ENCODE measurements around the gene SH3BP4.
"Not testable (repeated sequence)": the region's sequence is repeated elsewhere in the genome, so short reads cannot be mapped to it uniquely, and the experiment has no call there.

SH3BP4 gene

DNA sequence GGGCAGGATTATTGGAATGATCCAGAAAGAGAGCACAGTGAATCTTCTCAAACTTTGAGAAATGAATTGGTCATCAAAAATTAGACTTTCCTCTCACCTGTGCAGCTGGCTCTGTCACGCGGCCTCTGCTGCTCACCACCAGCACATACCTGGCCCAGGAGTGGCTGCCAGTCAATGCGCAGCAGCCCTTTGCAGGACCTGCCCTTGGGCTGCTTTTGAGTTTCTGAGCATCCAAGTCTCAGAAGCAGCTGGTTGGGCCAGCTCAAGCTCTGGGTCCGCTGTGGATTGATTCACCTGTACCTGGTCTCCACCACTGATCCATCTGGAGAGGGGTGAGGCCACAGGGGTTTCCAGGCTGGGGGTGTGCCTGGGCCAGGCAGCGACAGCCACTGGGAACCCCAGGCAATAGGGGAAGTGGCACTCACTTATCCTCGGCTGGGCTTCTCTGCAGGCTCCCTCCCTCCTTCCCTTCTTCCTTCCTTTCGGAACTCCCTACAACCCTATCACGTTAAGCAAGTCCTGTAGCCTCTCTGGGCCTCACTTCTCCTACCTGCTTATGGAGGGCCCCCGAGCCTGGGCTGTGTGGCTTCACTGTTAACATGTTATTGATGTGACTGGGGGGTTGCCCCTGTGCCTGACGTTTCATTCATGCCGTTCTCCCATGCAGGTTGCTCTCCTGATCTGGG, 48.1 kb downstream of the SH3BP4 start:
- no peak for DNase-seq

DNA sequence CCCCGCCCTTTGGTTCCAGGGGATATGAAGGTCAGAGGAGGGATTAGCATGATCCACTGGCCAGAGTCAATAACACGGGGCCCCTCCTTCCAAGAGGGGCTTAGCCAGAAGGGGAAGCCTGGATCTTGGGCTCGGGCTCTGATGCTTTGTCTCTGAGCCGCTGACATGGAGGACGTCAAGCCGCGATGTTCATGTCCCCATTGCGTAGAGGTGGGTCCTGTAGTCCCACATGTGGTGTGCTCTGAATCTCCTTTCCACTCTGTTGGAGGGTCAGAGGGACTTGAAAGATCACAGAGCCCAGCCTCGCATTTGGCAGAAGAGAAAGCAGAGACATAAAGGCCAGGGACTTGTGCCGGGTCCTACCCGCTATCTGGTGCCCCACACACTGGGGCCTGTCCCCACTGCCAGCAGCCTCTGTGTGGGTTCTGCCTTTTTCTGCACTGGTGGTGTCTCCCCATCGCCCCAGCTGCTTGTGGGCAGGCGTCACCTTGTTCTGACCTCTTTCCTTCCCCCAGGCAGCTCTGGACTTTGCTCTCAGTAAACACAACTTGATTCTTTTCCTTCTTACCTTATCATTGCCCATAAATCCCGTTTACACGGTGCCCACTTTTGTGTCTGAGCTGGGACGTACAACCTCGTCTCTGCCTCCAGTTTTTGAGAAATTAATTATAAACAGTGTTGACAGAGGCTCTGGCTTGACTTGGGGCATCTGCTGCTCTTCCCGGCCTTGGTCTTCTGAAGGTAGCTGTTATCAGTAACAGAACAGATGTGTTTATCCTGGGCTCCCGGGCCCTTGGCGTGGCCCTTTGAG, 48.8 kb downstream of the SH3BP4 start:
- DNase-seq: no peak

DNA sequence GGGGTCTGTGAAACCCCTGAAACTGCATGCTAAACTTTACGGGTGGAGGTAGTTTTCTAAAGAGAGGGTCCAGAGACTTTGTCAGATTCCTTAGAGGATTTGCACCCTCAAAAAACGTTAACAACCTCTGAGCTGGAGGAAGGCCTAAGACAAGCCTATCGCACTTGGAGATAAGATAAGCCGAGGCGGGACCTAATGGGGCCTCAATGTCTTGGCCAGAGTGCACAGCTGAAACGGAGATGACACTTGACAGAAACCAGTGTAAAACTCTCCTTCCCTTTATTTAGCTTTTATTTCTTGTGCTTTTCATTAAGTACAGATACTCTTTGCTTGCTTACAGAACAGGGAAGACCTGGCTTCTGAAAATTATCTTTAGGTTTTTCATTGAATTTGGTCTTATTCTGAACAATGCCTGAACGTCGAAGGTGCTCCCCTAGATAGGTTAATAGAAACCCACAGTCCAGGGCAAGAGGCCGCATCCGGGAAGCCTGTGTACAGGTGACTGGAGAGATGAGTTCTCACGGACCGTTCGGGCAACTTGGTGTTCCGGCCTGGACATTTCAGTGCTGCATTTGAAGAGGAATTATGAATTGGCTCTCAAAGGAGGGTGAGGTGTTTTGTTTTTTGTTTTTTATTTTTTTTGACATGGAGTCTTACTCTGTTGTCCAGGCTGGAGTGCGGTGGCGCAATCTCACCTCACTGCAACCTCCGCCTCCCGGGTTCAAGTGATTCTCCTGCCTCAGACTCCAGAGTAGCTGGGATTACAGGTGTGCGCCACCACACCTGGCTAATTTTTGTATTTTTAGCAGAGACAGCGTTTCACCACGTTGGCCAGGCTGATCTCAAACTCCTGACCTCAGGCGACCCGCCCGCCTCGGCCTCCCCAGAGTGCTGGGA, 49.7 kb downstream of the SH3BP4 start:
- DNase-seq: no peak

DNA sequence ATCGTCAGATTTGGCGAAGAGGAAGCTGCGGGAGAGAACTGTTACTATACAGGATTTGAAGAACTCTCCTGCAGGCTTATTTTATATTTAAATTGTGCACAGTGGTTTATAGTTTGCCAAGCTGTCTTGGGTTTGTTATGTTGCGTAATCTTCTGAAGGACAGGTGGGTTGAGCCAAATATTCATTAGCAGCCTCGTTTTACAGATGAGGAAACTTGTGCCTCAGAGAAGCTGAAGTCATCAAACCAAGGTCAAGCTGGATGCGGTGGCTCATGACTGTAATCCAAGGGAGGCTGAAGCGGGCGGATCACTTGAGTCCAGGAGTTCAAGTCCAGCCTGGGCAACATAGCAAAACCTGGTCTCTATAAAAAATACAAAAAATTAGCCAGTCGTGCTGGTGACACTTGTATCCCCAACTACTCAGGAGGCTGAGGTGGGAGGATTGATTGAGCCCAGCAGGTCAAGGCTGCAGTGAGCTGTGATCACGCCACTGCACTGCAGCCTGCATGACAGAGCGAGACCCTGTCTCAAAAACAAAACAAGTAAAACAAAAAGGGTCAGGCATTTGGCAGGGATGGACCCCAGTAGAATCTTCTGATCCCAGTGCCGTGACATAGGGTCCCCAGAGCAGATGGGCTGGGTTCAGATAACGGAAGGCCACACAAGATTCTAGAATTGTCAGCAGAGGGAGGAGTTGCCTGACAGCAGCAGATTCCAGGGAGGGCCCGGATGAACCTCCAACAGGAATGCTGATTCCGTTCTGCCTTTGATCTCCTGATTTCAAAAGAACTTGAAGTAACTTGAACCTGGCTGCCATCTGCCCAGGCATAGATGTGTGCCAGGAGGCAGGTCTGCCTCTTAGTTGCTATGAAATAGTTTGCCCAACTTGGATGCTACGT, 50.6 kb downstream of the SH3BP4 start:
- no peak for DNase-seq

- DNase-seq: no peak
Observed at GRCh38 chr2:235003096-235003775, 51.4 kb downstream of the SH3BP4 start.

DNA sequence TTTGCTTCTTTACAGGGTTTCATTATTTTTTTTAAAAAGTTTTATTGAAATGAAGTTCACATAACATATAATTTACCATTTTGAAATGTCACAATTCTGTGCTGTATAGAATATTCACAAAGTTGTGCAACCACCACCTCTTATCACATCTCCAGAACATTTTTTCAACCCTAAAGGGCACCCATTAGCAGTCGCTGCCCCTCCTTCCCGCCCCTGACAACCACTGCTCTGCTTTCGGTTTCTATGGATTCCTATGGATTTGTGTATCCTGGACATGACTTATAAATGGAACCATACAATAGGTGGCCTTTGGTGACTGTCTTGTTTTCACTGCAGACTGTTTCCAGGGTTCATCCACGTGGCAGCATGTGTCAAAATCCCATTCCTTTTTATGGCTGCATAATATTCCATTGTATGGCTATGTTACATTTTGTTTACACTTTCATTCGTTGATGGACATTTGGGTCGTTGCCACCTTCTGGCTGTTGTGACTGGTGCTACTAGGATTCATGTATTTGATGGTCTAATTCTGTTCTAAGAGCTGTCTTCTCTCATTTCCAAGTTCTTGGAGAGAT, 52.6 kb downstream of the SH3BP4 start:
- DNase-seq: no peak

- DNase-seq: no peak
Observed at GRCh38 chr2:235005023-235005422, 53.2 kb downstream of the SH3BP4 start.

- peak; percentile 49 for DNase-seq
Observed at GRCh38 chr2:235005603-235006259, 53.9 kb downstream of the SH3BP4 start.

GRCh38 chr2:235006461-235006860, 54.6 kb downstream of the SH3BP4 start:
- no peak for DNase-seq

DNA sequence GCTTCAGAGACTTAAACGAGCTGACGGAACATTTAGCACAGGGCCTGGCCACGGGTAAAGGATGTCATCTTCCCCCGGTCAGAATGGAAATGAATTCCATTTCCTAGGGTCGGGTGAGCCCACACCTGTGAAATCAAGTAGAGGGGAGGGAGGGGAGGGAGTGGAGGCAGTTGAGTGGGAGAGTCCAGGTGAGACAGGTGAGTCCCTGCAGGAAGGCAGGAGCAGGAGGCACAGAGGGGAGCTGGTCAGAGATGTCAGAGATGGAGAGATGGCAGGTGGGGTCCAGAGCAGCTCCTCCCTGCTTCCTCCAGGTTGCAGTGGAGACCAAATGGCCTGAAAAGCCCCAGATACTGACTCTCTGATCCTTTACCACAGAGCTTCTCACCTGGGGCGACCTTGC, 55.2 kb downstream of the SH3BP4 start:
- no peak for DNase-seq

DNA sequence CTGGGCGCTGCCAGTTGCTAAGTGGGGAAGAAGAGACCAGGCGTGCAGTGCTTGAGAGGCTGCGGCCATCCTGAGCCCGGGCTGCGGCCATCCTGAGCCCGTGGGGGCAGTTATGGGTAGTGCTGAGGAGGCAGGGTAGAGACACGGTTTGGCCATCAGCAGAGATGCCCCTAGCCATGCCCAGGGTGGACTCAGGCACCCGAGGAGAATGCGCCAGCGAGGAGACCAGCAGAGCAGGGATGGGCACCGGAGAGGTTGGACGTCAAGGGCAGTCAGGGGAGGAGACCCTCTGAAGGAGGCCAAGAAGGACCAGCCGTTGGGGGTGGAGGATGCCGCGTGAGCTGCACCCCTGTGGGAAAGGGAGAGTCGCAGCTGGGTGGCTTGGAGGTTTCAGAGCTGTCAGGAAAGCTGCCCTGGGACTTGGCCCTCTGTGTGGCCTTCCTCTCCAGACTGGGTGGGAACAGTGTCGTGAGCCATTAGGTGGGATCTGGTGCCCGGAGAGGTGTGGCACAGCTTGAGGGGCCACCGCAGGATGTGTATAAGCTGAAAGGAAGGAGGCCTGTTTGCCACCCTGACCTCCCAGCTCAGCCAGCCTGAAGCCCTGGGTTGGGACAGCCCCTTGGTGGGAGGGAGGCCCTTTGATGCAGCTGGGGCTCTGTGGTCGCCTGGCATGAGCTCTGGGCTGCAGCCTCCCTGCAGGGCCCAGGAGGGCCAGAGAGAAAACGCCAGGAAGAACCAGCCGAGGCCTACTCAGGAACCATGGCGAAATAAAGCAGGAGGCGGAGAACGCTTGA, 56.0 kb downstream of the SH3BP4 start:
- no peak for DNase-seq

DNA sequence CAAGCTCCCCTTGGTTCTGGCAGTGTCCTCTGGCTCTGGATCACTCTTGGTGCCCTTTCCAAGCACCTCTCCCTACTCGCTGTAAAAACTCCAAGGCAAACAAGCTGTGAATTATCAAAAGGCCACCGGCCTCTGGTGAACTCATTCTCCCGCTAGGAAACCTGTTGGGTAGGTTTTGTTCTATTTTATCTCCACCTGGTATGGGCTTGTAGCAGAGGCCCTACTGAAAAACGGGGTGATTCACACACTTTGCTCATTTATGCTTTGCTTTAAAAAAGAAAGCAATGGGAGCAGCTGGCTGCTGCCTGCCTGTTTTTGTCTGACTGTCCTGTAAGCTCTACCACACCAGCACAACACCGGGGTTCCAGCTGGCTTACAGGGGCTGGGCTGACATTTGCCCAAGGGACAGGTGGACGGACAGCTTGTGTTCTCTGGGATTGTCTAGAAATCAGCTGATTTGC, 56.8 kb downstream of the SH3BP4 start:
- DNase-seq: no peak

- no peak for DNase-seq
Observed at GRCh38 chr2:235009081-235009480, 57.3 kb downstream of the SH3BP4 start.

DNA sequence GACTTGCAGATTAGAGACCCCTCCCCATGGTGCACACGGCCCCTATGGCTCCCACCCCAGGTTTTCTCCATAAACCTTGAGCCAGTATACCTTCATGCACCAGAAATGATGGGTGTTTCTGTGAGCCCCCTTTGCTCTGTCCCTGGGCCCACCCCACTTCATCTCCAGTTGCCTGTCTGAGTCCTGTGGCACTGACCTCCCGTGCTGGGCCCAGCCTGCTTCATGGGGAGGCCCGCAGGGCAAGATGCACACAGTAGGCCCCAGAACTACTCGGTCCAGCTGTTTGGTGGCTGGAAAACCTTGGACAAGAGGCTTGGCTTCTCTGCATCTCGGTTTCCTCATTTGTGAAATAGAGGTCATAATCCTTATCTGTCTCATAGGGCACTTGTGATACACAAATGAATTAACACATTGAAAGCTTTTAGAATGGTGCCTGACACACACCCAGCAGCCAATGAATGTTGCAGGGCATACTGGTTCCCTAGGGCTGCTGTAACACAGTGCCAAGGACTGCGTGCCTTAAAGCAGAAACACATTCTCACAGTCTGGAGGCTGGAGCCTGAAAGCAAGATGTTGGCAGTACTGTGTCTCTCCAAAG, 58.4 kb downstream of the SH3BP4 start:
- no peak for DNase-seq

GRCh38 chr2:235011607-235011928, 59.8 kb downstream of the SH3BP4 start:
- DNase-seq: peak; percentile 41

GRCh38 chr2:235011929-235012631, 60.3 kb downstream of the SH3BP4 start:
- no peak for DNase-seq

GRCh38 chr2:235017441-235017840, 65.6 kb downstream of the SH3BP4 start:
- DNase-seq: no peak

DNA sequence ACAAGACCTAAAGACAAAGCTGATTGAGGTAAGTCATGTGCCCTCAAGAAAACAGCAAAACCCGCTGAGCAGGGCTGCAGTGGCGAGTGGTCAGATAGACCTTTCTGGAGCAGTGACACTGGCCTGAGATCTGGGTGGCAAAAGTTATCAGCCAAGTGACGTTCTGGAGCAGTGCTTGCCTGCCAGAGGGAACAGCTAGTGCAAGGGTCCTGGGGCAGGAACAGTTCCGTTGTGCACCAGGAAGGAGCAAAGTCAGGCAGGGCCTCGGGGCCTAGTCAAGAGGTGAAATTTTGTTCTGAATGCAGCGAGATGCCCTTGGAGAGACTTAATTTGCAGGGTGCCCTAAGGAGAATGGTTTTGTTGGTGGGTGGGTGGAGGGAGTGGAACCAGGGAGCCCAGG, 67.0 kb downstream of the SH3BP4 start:
- DNase-seq: no peak

GRCh38 chr2:235020141-235020540, 68.3 kb downstream of the SH3BP4 start:
- not testable (repeated sequence) for DNase-seq
